GM18519 (cell line): Measurements from ENCODE around the gene GMPR2.

Experiments
- ATAC-seq: cut with Tn5 transposase; IDR thresholded peaks from one replicate; pipeline ENCODE4 v1.9.1; 2021; ENCODE audit warnings: mild to moderate bottlenecking, moderate library complexity; ENCODE audit not compliant: unreplicated experiment, low FRiP score

GMPR2 gene

DNA sequence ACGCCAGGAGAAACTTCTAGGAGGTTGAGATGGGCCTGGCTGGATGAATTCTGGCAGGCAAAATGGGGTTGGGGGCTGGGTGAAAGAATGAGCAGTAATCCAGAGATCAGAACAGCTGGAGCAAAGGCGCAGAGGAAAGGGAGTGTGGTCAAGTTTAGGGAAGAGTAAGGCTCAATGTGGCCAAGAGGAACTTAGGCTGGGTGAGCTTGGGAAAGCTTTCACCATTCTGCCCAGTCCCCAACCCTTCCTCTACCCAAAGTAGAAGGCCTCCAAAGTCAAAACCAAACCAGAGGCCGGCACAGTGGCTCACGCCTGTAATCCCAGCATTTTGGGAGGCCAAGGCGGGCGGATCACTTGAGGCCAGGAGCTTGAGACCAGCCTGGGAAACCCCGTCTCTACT, 48.9 kb downstream of the GMPR2 start:
- no peak for ATAC-seq

DNA sequence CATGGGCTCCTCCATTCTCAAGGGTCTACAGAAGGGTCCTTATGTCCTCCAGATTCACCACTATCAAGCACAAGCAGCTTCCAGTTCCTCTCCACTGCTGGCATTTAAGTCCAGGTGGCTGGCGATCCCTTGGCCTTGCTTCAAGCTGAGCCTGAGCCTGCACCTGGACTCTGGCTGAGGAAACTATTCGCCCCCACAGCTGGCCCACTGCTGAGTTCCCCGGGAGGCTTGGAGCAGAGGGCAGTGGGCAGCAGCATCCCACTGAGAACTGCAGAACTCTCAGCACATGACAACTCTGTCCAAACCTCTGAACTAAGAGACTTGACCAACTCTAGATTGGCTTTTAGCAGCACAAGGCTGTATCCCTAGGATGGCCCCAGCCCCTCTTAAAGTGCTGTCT, 50.0 kb downstream of the GMPR2 start:
- ATAC-seq: no peak

DNA sequence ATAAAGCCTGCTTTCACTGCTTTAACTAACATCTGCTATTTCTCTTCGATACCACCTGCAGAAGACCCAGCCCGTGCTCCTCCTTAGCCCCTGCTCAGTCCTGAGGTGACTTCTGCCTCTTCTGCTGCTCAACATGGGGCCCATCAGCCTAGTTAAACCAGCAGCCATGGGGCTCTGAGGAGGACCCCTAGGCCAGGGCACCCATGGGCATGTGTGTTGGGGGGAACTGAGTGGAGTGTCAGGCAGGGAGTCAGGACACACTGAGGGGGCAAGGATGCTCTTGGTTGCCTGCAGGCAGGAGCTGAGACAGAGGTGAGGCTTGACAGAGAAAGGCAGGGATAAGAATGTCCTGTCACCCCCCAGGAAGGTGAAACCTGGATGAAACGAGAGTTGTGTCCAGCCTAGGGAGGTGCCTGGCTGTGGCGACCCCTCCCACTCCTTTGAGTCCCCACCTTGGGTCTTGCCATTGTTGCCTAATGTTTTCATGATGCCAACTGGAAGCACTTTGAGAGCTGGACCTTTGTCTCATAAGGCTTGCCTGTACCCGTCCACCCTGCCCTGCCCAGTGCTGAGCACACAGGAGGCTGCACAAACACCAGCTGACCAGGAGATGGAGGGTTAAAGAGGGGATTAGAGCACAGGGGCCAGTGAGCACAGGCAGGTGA, 51.2 kb downstream of the GMPR2 start:
- no peak for ATAC-seq

DNA sequence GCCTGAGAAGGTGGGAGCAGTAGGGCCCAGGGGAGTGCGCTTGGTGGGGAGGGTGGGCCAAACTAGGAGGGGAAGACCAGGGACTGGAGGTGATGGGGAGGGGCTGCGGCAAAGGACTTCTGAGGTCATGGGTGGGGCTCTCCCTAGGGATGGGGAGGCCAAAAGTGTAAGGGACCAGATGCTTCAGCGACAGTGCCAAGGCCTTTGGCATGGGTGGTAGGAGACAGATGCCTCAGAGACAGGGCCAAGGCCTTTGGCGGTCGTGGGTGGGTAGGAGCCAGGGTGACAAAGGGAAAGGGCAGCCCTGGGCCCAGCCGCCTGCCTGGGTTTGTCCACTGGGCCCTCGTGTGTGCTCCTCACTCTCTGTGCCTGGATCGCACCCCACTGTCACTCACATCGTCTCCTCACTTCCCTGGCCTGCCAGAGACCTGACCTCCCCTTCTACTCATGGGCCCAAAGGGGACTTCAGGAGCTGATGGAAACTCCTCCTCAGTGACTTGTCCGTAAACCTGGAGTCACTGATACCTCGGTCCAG, 51.8 kb downstream of the GMPR2 start:
- ATAC-seq: no peak

DNA sequence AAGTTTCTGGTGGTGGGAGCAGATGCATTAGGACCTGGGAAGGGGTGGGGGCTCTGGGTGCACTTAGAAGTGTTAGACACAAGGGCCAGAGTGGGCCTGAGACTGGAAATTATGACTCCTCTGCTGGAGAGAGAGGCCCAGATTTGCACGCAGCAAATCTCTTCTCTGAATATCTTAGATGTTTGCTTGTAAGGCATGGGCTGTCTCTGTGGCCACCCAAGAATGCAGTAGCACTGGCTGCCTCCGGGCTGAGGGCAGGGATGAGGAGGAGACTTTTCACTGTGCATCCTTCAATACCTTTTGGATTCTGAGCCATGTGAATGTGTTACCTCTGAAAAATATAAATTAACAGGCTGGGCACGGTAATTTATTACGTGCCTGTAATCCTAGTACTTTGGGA, 52.6 kb downstream of the GMPR2 start:
- no peak for ATAC-seq

DNA sequence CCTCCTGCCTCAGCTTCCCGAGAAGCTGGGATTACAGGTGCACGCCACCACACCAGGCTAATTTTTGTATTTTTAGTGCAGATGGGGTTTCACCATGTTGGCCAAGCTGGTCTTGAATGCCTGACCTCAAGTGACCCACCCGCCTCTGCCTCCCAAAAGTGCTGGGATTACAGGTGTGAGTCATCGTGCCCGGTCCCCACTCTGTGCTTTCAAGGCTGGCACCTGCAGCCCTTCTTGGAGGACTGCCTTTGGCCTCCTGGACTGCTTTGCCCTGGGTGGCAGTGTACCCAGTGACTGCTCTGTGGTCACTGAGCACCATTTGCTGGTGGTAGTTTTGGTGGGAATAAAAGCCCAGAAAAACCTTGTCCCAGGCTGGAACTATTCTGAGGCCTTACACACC, 54.3 kb downstream of the GMPR2 start:
- no peak for ATAC-seq
